GM19099 (cell line): ENCODE results near the gene SNAP29.

Experiments
- POLR2A ChIP-seq: IDR thresholded peaks from 3 replicates; pipeline ENCODE4 v1.6.1; 2011; ENCODE audit warnings: low read depth; ENCODE audit not compliant: insufficient read length; ENCODE audit errors: extremely low read depth

The SNAP29 gene

DNA sequence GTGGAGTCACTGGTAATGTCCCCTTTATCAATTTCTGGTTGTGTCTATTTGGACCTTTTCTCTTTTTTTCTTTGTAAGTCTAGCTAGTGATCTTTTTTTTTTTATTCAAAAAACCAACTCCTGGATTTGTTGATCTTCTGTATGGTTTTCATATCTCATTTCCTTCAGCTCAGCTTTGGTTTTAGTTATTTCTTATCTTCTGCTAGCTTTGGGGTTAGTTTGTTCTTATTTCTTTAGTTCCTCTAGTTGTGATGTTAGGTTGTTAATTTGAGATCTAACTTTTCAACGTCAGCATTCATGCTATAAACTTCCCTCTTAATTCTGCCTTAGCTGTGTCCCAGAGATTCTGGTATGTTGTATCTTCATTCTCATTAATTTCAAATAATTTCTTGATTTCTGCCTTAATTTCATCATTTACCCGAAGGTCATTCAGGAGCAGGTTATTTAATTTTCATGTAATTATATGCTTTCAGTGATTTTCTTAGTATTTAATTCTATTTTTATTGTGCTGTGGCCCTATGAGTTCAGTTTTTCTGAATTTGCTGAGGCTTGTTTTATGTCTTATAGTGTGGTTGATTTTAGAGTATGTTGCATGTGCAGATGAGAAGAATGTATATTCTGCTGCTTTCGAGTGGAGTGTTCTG is 29.2 kb upstream of the SNAP29 start:
- no peak for TF ChIP-seq POLR2A

- no peak for TF ChIP-seq POLR2A
Measured at GRCh38 chr22:20833225-20833665, 25.6 kb upstream of the SNAP29 start.

DNA sequence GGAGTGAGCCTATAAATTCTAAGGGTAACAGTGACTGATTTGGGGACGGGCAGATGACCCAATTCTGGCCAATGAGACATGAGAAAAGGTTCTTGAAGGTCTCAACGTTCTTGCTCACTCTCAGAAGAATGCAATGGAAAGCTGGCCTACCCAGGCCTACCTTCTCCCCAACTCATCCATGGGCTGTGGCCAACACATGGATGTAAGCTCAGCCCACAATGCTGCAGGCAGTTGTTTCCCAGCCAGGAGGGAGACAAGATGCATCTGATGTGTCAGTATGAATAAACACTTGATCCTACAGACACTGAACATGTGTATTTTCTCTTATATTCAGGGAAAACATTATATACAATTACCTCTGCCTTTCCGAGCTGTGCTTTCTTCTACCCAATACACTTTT is 24.6 kb upstream of the SNAP29 start:
- TF ChIP-seq POLR2A: no peak

GRCh38 chr22:20834725-20835124 is 24.1 kb upstream of the SNAP29 start:
- no peak for TF ChIP-seq POLR2A

DNA sequence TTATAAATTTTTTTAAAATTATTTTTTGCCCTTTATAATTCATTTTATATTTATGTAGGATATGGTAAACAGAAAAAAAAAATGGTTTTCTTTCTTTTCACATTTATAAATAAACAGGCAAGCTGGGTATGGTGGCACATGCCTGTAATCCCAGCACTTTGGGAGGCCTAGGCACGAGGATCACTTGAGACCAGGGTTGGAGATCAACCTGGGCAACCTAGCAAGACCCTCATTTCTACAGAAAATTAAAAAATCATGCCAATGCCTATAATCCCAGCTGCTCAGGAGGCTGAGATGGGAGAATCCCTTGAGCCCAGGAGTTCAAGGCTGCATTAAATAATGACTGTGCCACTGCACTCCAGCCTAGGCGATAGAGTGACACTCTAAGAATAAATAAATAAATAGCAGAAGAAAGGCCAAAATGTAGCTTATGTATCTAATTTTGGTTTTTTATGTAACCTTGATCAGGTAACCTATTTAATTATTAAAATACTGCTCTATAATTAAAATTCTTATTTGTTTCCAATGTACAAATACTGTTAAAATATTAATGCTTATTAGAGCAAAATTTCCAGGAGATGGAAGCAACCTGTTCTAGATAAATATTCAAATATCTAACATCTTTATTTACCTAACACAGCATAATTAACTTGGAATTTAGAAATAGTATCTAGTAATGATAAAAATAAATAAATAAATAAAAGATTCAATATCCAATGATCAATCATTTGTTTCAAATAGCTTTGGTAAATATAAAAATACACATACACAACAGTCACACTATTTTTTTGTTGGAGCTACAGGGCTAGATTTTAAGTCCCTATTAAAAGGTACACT is 21.6 kb upstream of the SNAP29 start:
- TF ChIP-seq POLR2A: no peak

DNA sequence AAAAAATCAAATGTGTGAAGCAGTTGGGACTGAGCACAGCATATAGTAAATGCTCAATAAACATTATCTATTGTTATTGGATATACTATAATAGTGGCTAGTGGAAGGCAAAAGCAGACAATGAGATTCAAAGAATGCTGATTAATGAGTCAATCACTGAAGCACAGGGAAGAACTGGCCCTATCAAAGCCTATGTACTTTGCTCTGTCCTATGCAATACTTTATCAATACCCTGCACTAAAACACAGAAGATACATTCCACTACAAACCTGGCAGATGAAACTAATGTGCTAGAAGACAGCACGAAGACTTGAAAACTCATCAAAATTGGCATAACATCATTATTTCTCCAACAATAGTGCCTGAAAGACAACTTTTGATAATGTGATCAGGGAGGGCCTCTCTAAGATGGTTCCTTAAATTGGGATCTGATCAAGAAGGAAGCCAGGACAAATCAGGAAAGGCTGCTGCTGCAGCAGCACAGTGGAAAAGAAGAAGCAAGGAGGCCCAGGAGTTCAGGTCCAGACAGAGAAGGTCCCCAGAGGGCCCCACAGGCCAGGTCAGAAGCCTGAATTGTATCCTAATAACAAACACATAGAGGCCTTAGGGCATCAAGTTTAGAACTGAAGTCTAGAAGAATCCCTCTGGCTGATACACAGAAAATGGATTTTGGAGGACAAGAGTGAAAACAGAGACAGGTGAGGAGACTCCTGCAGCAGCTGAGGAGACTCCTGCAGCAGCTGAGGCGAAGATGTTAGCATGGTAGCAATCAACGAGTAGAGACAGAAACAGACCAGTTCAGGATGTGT is 18.8 kb upstream of the SNAP29 start:
- no peak for TF ChIP-seq POLR2A

DNA sequence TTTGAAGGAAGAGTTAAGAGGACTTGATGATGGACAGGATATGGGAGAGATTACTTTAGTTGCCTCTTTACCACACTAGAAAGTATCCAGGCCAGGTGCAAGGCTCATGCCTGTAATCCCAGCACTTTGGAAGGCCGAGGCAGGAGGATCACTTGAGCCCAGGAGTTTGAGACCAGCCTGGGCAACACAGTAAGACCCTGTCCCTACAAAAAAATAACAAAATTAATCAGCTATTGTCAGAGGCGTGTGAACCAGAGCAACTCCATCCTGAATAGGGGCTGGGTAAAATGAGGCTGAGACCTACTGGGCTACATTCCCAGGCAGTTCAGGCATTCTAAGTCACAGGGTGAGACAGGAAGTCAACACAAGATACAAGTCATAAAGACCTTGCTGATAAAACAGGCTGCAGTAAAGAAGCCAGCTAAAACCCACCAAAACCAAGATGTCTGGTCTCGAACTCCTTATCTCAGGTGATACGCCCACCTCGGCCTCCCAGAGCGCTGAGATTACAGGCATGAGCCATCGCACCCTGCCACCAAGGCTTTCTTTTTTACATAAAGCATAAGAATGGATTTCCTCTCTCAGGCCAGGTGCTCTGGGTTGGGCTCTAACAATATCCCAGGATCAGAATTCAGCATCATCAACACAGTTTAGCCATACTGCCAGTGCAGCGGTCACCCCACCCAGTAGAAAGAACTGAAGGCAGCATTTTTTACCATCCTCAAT is 18.0 kb upstream of the SNAP29 start:
- no peak for TF ChIP-seq POLR2A

DNA sequence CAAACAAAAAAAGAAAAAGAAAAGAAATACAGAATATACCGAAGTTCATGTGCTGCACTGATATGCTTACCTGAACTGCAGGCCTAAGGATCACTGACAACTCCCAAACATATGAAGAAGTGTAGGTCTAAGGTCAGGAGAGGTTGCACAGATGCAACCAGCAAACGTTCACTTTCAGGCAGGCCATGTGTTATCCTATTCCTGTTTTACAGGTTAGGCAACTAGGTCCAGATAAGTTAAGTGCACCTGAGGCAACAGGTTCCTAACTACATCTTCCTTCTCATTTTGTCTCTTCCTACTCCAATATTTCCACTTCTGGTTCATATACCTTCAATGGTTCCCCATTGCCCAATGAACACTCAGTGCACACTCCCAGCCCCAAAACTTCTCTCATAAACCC is 15.3 kb upstream of the SNAP29 start:
- no peak for TF ChIP-seq POLR2A

DNA sequence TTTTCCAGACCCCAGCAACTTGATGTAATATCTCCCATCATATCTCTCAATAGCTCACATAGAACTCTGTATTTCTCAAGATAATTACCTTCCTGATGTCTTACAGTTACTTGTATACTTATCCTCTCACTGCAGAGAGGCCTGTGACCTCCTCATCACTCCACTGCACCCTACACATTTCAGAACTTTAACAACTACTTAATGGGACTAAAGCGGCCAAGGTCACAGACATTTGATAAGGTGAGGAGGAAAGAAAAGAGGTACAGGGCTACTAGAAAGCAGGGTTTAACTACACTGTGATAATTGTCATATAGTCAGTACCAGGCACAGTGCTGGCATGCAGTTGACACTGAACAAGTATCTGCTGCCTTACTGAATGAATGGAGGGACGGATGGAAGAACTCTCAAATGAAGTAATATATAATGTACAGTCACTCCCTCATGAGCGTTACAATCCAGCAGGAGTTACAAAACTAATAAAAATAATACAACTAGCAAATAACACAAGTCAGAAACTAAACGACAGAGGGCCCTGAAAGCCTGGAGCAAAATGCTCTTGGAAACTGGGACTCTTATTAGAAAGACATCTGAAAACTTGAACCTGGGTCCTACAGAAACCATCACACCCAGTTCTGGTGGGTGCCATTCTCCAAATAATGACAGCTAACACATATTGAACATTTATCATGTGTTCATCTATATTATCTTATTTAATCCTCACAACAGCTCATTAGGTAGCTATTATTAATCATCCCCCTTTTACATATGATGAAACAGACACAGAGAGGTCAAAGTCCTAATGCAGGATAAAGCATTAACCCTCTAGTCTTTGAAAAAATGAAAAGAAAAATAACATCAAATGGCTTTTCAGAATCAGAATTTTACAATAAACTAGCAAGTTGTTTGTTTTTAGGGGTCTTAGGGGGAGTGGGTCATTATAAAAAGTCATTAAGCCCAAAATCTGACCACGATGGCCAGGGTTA is 14.5 kb upstream of the SNAP29 start:
- TF ChIP-seq POLR2A: no peak

- no peak for TF ChIP-seq POLR2A
Measured at GRCh38 chr22:20847318-20847822, 11.4 kb upstream of the SNAP29 start.

- no peak for TF ChIP-seq POLR2A
Measured at GRCh38 chr22:20852076-20852475, 6.7 kb upstream of the SNAP29 start.

- TF ChIP-seq POLR2A: no peak
Measured at GRCh38 chr22:20852503-20852902, 6.3 kb upstream of the SNAP29 start.

DNA sequence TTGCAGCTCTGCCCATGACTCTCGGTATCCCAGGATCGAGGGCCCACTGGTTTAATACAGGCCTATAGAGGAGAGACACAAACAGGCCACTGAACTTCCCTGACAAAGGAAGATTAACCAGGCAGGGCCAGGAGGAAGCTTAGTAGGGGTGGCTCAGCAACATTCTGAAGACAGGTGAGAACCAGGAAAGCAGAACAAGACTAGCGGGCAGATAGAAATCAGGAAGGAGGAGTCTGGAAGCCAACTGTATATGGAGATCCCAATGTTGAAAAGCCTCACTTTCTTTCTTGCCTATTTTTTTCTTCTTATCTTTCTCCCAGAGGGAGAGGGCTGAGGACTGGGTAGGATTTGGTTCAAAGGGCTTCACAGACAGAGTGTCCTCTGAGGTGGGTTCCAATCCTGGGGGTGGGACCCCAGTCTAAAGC is 5.6 kb upstream of the SNAP29 start:
- no peak for TF ChIP-seq POLR2A

GRCh38 chr22:20857247-20857643 is 1.6 kb upstream of the SNAP29 start:
- no peak for TF ChIP-seq POLR2A
